Measurements from ENCODE around the gene MAPK13. TPM values are rescaled to one million over a fixed set of nuclear protein-coding genes. Genes with fewer than 3 reads are reported as not detected.

MAPK13 gene
- total and polyA plus RNA-seq, 4 donors = 1.9 to 17.2 (median 3.0) TPM

DNA sequence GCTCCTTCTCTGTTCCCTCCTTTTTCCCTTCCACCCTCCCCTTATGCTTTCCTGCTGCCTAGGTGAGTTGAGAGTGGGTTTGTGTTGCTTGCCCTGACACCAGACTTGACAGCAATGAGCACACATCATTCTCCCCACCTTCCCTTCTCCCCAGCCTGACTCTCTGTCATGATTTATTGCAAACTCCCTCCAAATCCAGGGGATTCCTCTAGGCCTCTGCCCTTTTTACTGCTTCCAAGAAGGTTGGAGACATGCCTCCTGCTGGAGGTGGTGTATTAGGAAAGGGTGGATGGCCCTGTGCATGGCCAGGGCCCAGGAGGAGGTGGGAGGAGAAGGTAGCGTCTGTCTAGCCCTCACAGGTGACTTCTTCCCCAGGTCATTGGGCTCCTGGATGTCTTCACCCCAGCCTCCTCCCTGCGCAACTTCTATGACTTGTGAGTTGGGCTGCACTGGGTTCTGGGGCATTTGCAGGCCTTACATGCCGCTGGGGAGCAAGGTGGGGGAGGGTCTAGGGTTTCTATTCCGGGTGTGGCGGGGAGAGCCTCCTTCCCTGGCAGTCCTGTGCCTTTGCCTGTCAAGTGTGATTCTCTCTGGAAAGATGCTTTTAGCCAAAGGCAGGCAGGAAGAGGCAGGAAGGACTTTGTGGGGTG, 2.1 kb downstream of the MAPK13 start (continued):
- TF ChIP-seq FOXA2 (IDR thresholded peaks at IDR 0.05) = no peak
- TF ChIP-seq, protein P1, sequence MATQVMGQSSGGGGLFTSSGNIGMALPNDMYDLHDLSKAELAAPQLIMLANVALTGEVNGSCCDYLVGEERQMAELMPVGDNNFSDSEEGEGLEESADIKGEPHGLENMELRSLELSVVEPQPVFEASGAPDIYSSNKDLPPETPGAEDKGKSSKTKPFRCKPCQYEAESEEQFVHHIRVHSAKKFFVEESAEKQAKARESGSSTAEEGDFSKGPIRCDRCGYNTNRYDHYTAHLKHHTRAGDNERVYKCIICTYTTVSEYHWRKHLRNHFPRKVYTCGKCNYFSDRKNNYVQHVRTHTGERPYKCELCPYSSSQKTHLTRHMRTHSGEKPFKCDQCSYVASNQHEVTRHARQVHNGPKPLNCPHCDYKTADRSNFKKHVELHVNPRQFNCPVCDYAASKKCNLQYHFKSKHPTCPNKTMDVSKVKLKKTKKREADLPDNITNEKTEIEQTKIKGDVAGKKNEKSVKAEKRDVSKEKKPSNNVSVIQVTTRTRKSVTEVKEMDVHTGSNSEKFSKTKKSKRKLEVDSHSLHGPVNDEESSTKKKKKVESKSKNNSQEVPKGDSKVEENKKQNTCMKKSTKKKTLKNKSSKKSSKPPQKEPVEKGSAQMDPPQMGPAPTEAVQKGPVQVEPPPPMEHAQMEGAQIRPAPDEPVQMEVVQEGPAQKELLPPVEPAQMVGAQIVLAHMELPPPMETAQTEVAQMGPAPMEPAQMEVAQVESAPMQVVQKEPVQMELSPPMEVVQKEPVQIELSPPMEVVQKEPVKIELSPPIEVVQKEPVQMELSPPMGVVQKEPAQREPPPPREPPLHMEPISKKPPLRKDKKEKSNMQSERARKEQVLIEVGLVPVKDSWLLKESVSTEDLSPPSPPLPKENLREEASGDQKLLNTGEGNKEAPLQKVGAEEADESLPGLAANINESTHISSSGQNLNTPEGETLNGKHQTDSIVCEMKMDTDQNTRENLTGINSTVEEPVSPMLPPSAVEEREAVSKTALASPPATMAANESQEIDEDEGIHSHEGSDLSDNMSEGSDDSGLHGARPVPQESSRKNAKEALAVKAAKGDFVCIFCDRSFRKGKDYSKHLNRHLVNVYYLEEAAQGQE (IDR thresholded peaks at IDR 0.05) = no peak
- TF ChIP-seq, protein P2, sequence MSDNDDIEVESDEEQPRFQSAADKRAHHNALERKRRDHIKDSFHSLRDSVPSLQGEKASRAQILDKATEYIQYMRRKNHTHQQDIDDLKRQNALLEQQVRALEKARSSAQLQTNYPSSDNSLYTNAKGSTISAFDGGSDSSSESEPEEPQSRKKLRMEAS (IDR thresholded peaks at IDR 0.05) = no peak
- TF ChIP-seq RXRA (IDR thresholded peaks at IDR 0.05) = no peak
- TF ChIP-seq YY1 (IDR thresholded peaks at IDR 0.05) = no peak

DNA sequence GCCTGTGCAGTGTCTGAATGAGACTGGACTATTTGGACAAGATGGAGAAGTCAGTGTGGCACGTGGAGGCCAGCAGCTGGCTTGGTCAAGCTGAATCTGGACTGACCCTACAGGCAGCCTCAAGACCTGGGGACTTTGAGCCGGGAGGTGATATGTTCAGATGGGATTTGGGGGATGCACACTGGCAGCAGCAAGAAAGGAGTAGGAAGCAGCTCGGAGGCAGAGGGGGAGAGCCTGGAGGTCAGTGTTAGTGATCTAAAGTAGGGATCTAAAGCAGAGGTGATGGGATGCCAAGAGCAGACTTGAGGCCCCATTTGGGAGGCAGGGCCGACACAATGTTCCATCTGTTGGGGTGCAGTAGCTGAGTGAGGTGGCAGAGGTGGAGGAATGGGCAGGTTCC, 2.8 kb downstream of the MAPK13 start:
- WGBS = 95% methylated on average over 4 of the region's 4 CpGs
- DNase-seq (ENCODE audit: low spot score) = no peak
- Histone ChIP-seq H3K27ac (ENCODE audit: low read depth in 1 of 2, low read length in 2 of 2) (no peak overlapping the region), H3K36me3 (ENCODE audit: control insufficient read depth in 4 of 4, insufficient read depth in 3 of 4, low read depth in 1 of 4, low read length in 3 of 4) (peaks cover 0 to under 1% (median 0%) of the 10 kb centered on the region in 4 donors), H3K4me1 (ENCODE audit: control insufficient read depth in 4 of 4, insufficient read depth in 4 of 4, low read length in 3 of 4) (peaks cover 4 to 16% (median 6%) of the 10 kb centered on the region in 4 donors), H3K4me3 (ENCODE audit: low read depth in 1 of 3, low read length in 3 of 3) (no peak overlapping the region), H3K9ac (ENCODE audit: low read depth in 1 of 2, low read length in 2 of 2) (no peak overlapping the region), H3K27me3 (ENCODE audit: control insufficient read depth in 4 of 4, insufficient read depth in 4 of 4, low read length in 3 of 4) (no peaks in the 10 kb centered on the region), H3K9me3 (ENCODE audit: control insufficient read depth in 4 of 4, low read length in 3 of 4) (no peaks in the 10 kb centered on the region)
- no peak for TF ChIP-seq YY1 (IDR thresholded peaks at IDR 0.05)
- TF ChIP-seq SP1 (IDR thresholded peaks at IDR 0.05) = no peak
- no peak for TF ChIP-seq TAF1 (conservative IDR thresholded peaks at IDR 0.05)
- no peak for TF ChIP-seq RAD21 (IDR thresholded peaks at IDR 0.05)
- TF ChIP-seq, protein P1 (IDR thresholded peaks at IDR 0.05) = no peak
- TF ChIP-seq, protein P3, sequence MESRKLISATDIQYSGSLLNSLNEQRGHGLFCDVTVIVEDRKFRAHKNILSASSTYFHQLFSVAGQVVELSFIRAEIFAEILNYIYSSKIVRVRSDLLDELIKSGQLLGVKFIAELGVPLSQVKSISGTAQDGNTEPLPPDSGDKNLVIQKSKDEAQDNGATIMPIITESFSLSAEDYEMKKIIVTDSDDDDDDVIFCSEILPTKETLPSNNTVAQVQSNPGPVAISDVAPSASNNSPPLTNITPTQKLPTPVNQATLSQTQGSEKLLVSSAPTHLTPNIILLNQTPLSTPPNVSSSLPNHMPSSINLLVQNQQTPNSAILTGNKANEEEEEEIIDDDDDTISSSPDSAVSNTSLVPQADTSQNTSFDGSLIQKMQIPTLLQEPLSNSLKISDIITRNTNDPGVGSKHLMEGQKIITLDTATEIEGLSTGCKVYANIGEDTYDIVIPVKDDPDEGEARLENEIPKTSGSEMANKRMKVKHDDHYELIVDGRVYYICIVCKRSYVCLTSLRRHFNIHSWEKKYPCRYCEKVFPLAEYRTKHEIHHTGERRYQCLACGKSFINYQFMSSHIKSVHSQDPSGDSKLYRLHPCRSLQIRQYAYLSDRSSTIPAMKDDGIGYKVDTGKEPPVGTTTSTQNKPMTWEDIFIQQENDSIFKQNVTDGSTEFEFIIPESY (IDR thresholded peaks at IDR 0.05) = no peak
- no peak for TF ChIP-seq FOXA1 (IDR thresholded peaks at IDR 0.05)
- no peak for TF ChIP-seq EGR1 (IDR thresholded peaks at IDR 0.05; ENCODE audit: low read depth in 2 of 2)
- TF ChIP-seq, protein P4, sequence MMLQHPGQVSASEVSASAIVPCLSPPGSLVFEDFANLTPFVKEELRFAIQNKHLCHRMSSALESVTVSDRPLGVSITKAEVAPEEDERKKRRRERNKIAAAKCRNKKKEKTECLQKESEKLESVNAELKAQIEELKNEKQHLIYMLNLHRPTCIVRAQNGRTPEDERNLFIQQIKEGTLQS (IDR thresholded peaks at IDR 0.05) = no peak
- TF ChIP-seq GABPA (IDR thresholded peaks at IDR 0.05 in 1 of 2, conservative IDR thresholded peaks at IDR 0.05 in 1 of 2) = no peak
- TF ChIP-seq FOXA2 (IDR thresholded peaks at IDR 0.05) = no peak
- TF ChIP-seq NR2F2 (IDR thresholded peaks at IDR 0.05) = no peak
- no peak for TF ChIP-seq JUND (IDR thresholded peaks at IDR 0.05)
- TF ChIP-seq, protein P5, sequence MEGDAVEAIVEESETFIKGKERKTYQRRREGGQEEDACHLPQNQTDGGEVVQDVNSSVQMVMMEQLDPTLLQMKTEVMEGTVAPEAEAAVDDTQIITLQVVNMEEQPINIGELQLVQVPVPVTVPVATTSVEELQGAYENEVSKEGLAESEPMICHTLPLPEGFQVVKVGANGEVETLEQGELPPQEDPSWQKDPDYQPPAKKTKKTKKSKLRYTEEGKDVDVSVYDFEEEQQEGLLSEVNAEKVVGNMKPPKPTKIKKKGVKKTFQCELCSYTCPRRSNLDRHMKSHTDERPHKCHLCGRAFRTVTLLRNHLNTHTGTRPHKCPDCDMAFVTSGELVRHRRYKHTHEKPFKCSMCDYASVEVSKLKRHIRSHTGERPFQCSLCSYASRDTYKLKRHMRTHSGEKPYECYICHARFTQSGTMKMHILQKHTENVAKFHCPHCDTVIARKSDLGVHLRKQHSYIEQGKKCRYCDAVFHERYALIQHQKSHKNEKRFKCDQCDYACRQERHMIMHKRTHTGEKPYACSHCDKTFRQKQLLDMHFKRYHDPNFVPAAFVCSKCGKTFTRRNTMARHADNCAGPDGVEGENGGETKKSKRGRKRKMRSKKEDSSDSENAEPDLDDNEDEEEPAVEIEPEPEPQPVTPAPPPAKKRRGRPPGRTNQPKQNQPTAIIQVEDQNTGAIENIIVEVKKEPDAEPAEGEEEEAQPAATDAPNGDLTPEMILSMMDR (IDR thresholded peaks at IDR 0.05; ENCODE audit: low read depth, low read length, missing input control) = no peak
- TF ChIP-seq RXRA (IDR thresholded peaks at IDR 0.05) = no peak

All from liver (tissue), 9 donors.